B cell (primary cell): ENCODE data around the gene SLC29A3. TPM values are rescaled to one million over a fixed set of nuclear protein-coding genes. Genes with fewer than 3 reads are reported as not detected.

ENCODE experiments used
- ATAC-seq: fragments of 200-7000 bp; cut with Tn5 transposase; one replicate; pipeline ENCODE4 v1.10.0; 2021; ENCODE audit warnings: low read depth, mild to moderate bottlenecking, moderate number of reproducible peaks, moderate library complexity
- CTCF ChIA-PET: fragments of 350-600 bp; sonication (Branson Sonifier 250); formaldehyde crosslinking; loops from one replicate; lab custom pipeline; 2021; ENCODE audit warnings: antibody characterized with exemption, inconsistent platforms; lab: Charles Lee
- POLR2A ChIA-PET: fragments of 350-600 bp; sonication (Branson Sonifier 250); formaldehyde crosslinking; loops from one replicate; lab custom pipeline; 2021; ENCODE audit warnings: antibody characterized with exemption; lab: Charles Lee
- DNase-seq: peaks from one replicate; pipeline ENCODE4 v3.0.0; 2013
- H2AFZ ChIP-seq: 2 replicates; pipeline ENCODE4 v1.6.1; 2012; ENCODE audit warnings: mild to moderate bottlenecking, low read depth, low read length; ENCODE audit not compliant: insufficient read depth, poor library complexity, severe bottlenecking
- H3K27ac ChIP-seq, 2 donors: 1 replicate in 1 of 2; 2 replicates in 1 of 2; pipeline ENCODE4 v1.5.1; 2012 to 2013; ENCODE audit warnings: low read length in 2 of 2, mild to moderate bottlenecking in 2 of 2, moderate library complexity in 1 of 2
- H3K27me3 ChIP-seq, 4 experiments: fragments of 200-600 bp in 1 of 4; sonication (generic) in 1 of 4; replicated peaks in 1 of 4; 1 replicate in 2 of 4; 2 replicates in 2 of 4; pipeline versions ENCODE4 v1.6.1 to v1.7.0; 2013 to 2016; ENCODE audit warnings: low read length in 3 of 4, mild to moderate bottlenecking in 2 of 4, mixed read lengths in 1 of 4, moderate library complexity in 1 of 4; ENCODE audit not compliant: insufficient read depth in 4 of 4, control insufficient read depth in 3 of 4; ENCODE audit errors: control extremely low read depth in 1 of 4
- H3K36me3 ChIP-seq, 2 experiments: replicated peaks in 1 of 2; 1 replicate in 1 of 2; 2 replicates in 1 of 2; pipeline versions ENCODE4 v1.6.1 to v1.7.1; 2013; ENCODE audit warnings: low read length in 1 of 2; ENCODE audit not compliant: insufficient read depth in 2 of 2, control insufficient read depth in 1 of 2; ENCODE audit errors: control extremely low read depth in 1 of 2, extremely low read depth in 1 of 2
- H3K4me1 ChIP-seq, 2 donors: fragments of 200-600 bp in 1 of 2; sonication (generic) in 1 of 2; 1 replicate in 1 of 2; 2 replicates in 1 of 2; pipeline versions ENCODE4 v1.5.1 to v1.6.1; 2013 to 2017; ENCODE audit warnings: low read length in 2 of 2; ENCODE audit not compliant: control insufficient read depth in 2 of 2, insufficient read depth in 2 of 2
- H3K4me2 ChIP-seq: replicated peaks from 2 replicates; pipeline ENCODE3; 2012; ENCODE audit warnings: mild to moderate bottlenecking, low read depth, low read length; ENCODE audit not compliant: poor library complexity, severe bottlenecking
- H3K4me3 ChIP-seq, 5 experiments: fragments of 200-600 bp in 1 of 5; sonication (generic) in 1 of 5; 1 replicate in 3 of 5; 2 replicates in 2 of 5; pipeline versions ENCODE4 v1.5.1 to v1.7.0; 2011 to 2016; ENCODE audit warnings: low read length in 4 of 5, mild to moderate bottlenecking in 4 of 5, low read depth in 2 of 5, control low read depth in 1 of 5, moderate library complexity in 1 of 5; ENCODE audit not compliant: insufficient read depth in 1 of 5; ENCODE audit errors: control extremely low read depth in 1 of 5, extremely low read depth in 1 of 5
- H3K79me2 ChIP-seq: fragments of 200-600 bp; sonication (generic); one replicate; pipeline ENCODE4 v1.6.0; 2016; ENCODE audit warnings: low read length; ENCODE audit not compliant: control insufficient read depth, insufficient read depth
- H3K9ac ChIP-seq: fragments of 200-600 bp; sonication (generic); 2 replicates; pipeline ENCODE4 v1.6.1; 2017; ENCODE audit warnings: mild to moderate bottlenecking, low read length, moderate library complexity
- H3K9me3 ChIP-seq, 3 donors: one replicate each; pipeline versions ENCODE4 v1.6.1 to v1.7.1; 2013; ENCODE audit warnings: low read length in 2 of 3; ENCODE audit not compliant: control insufficient read depth in 2 of 3, insufficient read depth in 1 of 3; ENCODE audit errors: control extremely low read depth in 1 of 3
- H4K20me1 ChIP-seq: 2 replicates; pipeline ENCODE4 v1.6.0; 2012; ENCODE audit warnings: mild to moderate bottlenecking, low read length; ENCODE audit not compliant: insufficient read depth, control insufficient read depth, poor library complexity, severe bottlenecking
- H3K27ac Mint-ChIP-seq: one replicate; pipeline ENCODE4 v1.8.0; 2021; ENCODE audit warnings: mixed read lengths
- H3K27me3 Mint-ChIP-seq: one replicate; pipeline ENCODE4 v1.8.0; 2021; ENCODE audit warnings: mixed read lengths
- H3K4me1 Mint-ChIP-seq: one replicate; pipeline ENCODE4 v1.8.0; 2021; ENCODE audit warnings: mixed read lengths
- H3K4me3 Mint-ChIP-seq: one replicate; pipeline ENCODE4 v1.8.0; 2021; ENCODE audit warnings: mixed read lengths
- H3K9me3 Mint-ChIP-seq: one replicate; pipeline ENCODE4 v1.8.0; 2022; ENCODE audit warnings: mixed read lengths; ENCODE audit not compliant: insufficient read depth
- CTCF ChIP-seq: fragments of 200-600 bp; IDR thresholded peaks from one replicate; pipeline ENCODE4 v1.8.0; 2022; ENCODE audit warnings: antibody characterized with exemption, mild to moderate bottlenecking
- EZH2 ChIP-seq: IDR thresholded peaks from 2 replicates; pipeline ENCODE4 v1.6.1; 2012; ENCODE audit warnings: borderline replicate concordance, low read depth, mild to moderate bottlenecking, moderate library complexity, low read length; ENCODE audit not compliant: insufficient read depth, poor library complexity, severe bottlenecking
- WGBS: methylation state at CpG from one replicate; pipeline ENCODE4 v1.1.5; 2013; ENCODE audit warnings: missing lambda C conversion rate; ENCODE audit not compliant: insufficient coverage; 5-methylcytosine and 5-hydroxymethylcytosine counted together
- intact Hi-C: fragments of 100-400 bp; cut with micrococcal nuclease; formaldehyde crosslinking; loops from one replicate; pipeline ENCODE4 v1.10.0; 2022
- polyA plus RNA-seq: library from polyadenylated mRNA; depleted of rRNA; stranded (reverse); fragments of >200 nt; gene quantifications from 2 replicates; pipeline ENCODE4 v1.2.3, GENCODE V29; 2012
- total RNA-seq, 2 donors: library from RNA; stranded (reverse); fragments of 120-200 nt in 1 of 2; gene quantifications; 1 replicate in 1 of 2; 2 replicates in 1 of 2; pipeline versions ENCODE4 v1.2.3 to v1.2.4, GENCODE V29; 2013 to 2022

SLC29A3 gene
- total and polyA plus RNA-seq, 2 donors (not counting 1 experiment from before 2014, with no cell fraction given): 4.5 to 8.2 TPM

DNA sequence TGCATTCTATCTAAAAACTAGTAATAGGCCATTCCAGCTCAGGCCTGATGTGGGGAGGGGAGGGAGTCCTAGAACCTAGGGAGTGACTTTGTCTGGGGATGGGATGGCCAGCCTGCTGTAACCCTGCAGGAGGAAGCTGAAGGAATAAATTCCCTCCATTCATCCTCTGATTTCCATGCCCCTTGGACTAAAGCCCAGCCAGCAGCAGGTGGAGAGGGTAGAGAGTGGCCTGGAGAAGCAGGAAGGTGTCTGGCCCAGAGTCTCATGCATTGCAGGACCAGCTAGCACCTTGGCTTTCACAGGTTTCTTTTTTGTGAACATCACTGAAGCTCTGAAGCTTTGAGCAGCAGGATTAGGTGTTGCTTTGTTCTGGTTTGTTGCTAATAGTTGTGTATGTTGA lies 44.9 kb downstream of the SLC29A3 start:
- no peak for ATAC-seq

DNA sequence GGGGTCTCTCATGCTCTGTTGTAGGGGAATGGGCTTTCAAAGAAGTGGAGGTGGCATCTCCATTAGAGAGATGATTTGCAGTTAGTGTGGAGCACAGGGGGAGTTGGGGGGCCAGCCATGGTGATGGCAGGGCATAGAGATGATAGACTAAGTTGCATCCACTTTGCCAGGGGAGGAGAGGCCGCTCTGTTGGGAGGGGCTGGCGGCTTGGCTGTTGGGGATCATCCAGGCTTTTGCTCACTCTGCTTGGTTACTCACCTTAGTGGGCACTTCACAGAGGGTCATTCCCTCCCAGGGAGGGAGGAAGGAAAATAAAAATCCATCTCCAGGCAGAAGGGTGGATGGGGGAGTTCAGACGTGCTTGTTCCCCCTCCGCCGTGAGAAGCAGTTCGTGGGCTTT lies 46.3 kb downstream of the SLC29A3 start:
- WGBS: 98% methylated on average over 6 of the region's 6 CpGs
- no peak overlapping the region for H3K4me2 ChIP-seq
- CTCF ChIA-PET: interaction anchor here (1.0 kb wide), 1 partner anchor 244 kb away, joined by 3 read pairs; no protein-coding TSS in a partner anchor

More for the DNA sequence above, 44.9 kb downstream of the SLC29A3 start:
- Histone ChIP-seq H3K79me2 (no peaks in the 10 kb centered on the region), H2AFZ (no peak overlapping the region), H3K4me3 (no peak overlapping the region), H3K27ac (no peak overlapping the region), H3K9me3 (no peaks in the 10 kb centered on the region), H4K20me1 (no peaks in the 10 kb centered on the region), H3K36me3 (peaks cover 1 to 11% of the 10 kb centered on the region in 2 experiments), H3K4me2 (no peak overlapping the region), H3K9ac (no peak overlapping the region), H3K4me1 (peaks cover 9 to 17% of the 10 kb centered on the region in 2 donors), H3K27me3 (no peaks in the 10 kb centered on the region)
- TF ChIP-seq CTCF (no peak), EZH2 (no peak)
- Mint-ChIP-seq H3K4me1 (peaks cover 12% of the 10 kb centered on the region), H3K4me3 (no peak overlapping the region), H3K27ac (no peak overlapping the region), H3K27me3 (no peaks in the 10 kb centered on the region), H3K9me3 (no peaks in the 10 kb centered on the region)
- ChIA-PET POLR2A (no interaction called here), CTCF (interaction anchor here (0.6 to 1.0 kb wide), 3 partner anchors 13 to 205 kb away, joined by 3 read pairs; no protein-coding TSS in a partner anchor)
- no peak for DNase-seq
- intact Hi-C loops: no loop called here

More for the DNA sequence above, 46.3 kb downstream of the SLC29A3 start:
- H3K4me1 Mint-ChIP-seq: peaks cover 3% of the 10 kb centered on the region
- H3K9me3 Mint-ChIP-seq: no peaks in the 10 kb centered on the region
- H3K27me3 Mint-ChIP-seq: no peaks in the 10 kb centered on the region
- Histone ChIP-seq H3K9me3 (no peaks in the 10 kb centered on the region), H3K79me2 (no peaks in the 10 kb centered on the region), H3K27ac (no peak overlapping the region), H3K4me3 (no peak overlapping the region), H3K4me1 (peaks cover under 1 to 3% of the 10 kb centered on the region in 2 donors), H3K9ac (no peak overlapping the region), H3K27me3 (no peaks in the 10 kb centered on the region), H3K36me3 (peaks cover 1 to 11% of the 10 kb centered on the region in 2 experiments), H4K20me1 (no peaks in the 10 kb centered on the region), H2AFZ (no peak overlapping the region)
- ATAC-seq (no peak), DNase-seq (no peak)
- POLR2A ChIA-PET: no interaction called here
- no peak for TF ChIP-seq EZH2
- TF ChIP-seq CTCF: no peak
- intact Hi-C loops: no loop called here
- H3K27ac Mint-ChIP-seq: no peak overlapping the region
- H3K4me3 Mint-ChIP-seq: no peak overlapping the region
